Measurements from ENCODE around the gene PTPRN.

DNA sequence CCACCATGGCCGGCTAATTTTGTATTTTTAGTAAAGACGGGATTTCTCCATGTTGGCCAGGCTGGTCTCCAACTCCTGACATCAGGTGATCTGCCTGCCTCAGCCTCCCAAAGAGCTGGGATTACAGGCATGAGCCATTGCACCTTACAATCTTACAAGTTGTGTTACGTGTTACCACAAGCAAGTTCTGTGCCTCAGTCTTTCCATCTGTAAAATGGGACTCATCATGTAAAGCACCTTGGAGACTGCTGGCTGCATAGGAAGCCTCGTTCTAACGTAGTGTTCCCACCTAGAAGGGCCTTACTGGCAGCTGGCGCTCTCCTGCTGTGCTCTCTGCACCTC is 20.0 kb downstream of the PTPRN start:
- TF ChIP-seq EP300 (IDR thresholded peaks at IDR 0.05) (no peak), POLR2A (IDR thresholded peaks at IDR 0.05) (no peak)
- TF ChIP-seq, protein P1, sequence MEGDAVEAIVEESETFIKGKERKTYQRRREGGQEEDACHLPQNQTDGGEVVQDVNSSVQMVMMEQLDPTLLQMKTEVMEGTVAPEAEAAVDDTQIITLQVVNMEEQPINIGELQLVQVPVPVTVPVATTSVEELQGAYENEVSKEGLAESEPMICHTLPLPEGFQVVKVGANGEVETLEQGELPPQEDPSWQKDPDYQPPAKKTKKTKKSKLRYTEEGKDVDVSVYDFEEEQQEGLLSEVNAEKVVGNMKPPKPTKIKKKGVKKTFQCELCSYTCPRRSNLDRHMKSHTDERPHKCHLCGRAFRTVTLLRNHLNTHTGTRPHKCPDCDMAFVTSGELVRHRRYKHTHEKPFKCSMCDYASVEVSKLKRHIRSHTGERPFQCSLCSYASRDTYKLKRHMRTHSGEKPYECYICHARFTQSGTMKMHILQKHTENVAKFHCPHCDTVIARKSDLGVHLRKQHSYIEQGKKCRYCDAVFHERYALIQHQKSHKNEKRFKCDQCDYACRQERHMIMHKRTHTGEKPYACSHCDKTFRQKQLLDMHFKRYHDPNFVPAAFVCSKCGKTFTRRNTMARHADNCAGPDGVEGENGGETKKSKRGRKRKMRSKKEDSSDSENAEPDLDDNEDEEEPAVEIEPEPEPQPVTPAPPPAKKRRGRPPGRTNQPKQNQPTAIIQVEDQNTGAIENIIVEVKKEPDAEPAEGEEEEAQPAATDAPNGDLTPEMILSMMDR (IDR thresholded peaks at IDR 0.05) = no peak

Data from gastroesophageal sphincter (tissue), 3 donors.